GM19240 (cell line): ENCODE results near the gene ZBTB47.
A peak's percentile ranks its signal among the peaks of the same experiment; 100 is the strongest.

Experiments
- DNase-seq: peaks from one replicate; pipeline ENCODE4 v3.0.0; 2011; ENCODE audit warnings: low spot score; ENCODE audit not compliant: insufficient read length

The ZBTB47 gene

DNA sequence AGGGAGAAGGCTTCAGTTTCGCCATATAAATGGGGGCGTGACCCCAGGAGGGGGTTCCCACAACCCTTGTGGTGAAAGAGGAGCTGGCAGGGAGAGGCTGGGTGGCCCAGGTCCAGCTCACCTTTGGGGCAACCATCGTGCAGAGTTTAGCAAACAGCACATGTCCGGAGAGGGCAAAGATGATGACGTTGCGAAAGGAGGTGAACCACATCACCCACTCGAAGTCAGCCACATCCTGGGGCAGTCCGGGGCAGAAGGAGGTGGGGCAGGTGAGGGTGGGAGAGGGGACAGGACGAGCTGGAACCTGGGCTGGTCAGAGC is 45.4 kb downstream of the ZBTB47 start:
- DNase-seq: no peak

DNA sequence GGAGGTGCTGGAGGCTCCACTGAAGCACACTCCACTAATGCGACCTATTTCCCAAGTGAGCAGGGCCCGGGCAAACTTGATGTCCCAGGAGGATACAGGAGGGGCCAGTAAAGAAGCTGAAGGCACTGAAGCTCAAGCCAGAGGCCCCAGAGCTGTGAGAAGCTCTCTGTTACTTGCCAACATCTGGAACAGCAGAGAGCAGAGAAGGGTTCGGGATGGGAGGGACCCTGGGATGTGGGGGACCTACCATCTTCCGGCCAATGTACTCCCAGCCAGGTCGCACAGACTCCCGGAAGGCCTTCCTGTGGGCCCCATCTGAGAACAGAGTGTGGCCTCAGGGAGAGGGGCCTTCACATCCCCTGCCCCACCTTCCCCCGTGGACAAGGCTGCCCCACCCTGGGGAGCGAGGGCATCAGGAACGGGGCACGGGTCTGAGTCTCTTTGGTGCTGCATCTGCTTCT is 46.0 kb downstream of the ZBTB47 start:
- DNase-seq: no peak

DNA sequence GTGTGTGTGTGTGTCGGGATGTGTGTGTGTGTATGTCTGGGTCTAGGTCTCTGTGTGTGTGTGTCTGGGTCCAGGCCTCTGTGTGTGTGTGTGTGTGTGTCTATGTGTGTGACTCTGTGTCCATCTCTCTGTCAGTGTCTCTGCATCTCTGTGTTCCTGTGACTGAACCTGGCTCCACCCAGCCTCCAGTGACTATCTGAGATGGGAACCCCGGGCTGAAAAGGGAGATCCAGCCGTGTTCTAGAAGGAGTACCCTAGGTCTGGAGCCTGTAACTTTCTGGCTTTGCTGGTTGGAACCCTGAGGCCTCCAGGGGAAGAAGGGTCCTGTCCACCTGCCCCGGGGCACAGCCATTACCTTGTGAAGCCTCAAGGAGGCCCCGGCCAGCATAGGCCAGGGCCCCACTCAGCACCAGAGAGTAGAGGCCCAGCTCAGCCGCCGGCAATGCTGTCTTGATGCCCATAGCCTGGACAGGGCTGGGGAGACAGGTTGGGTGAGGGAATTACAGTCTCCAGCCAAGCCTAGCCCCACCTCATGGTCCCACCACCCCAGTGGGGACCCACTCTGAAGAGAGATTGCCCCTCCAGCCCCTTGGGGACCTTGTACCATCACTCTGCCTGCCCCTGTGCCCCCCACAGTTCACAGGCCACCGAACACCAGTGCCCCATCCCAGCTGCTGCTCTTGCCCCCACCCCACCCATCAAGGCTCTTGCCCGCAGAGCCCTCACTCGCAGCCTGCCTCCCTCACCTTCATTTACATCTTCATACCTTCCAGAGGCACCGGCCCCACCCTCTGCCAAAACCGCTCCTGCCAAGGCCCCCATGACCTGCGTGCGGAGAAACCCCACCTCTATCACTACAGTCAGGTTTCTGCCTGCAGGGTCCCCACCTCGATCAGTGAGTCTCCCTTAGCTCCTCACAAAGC is 47.1 kb downstream of the ZBTB47 start:
- no peak for DNase-seq

DNA sequence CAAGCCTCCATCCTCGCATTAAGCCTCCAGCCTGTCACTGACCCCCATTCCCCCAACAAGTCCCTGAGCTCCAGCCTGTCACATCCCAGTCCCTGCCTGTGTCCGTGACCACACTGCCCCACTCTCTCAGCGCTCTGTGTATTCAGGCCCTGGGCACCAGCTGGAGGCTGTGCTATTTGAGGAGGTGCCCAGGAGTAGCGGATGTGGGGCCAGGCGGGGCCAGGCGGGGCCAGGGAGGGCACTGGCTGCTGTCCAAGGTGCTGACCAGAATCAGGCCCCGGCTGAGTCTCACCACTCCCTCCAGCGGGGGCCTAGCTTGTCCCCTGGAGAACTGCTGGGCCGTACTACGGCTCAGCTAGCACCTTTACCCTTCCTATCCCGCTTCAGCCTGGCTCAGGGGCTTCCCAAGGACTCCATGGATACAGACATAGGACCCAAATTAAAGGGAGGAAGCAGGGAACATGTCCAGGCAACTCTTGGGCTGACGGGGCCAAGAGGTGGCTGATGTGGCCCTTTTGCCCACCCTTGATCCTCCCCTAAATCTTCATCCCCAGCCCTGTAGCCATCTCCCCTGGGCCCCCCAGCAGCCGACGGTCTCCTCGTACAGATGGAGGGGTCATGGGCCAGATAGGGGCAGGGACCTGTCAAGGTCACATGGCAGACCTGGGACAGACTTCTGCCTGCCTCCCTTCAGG is 48.0 kb downstream of the ZBTB47 start:
- peak; percentile 40 for DNase-seq

DNA sequence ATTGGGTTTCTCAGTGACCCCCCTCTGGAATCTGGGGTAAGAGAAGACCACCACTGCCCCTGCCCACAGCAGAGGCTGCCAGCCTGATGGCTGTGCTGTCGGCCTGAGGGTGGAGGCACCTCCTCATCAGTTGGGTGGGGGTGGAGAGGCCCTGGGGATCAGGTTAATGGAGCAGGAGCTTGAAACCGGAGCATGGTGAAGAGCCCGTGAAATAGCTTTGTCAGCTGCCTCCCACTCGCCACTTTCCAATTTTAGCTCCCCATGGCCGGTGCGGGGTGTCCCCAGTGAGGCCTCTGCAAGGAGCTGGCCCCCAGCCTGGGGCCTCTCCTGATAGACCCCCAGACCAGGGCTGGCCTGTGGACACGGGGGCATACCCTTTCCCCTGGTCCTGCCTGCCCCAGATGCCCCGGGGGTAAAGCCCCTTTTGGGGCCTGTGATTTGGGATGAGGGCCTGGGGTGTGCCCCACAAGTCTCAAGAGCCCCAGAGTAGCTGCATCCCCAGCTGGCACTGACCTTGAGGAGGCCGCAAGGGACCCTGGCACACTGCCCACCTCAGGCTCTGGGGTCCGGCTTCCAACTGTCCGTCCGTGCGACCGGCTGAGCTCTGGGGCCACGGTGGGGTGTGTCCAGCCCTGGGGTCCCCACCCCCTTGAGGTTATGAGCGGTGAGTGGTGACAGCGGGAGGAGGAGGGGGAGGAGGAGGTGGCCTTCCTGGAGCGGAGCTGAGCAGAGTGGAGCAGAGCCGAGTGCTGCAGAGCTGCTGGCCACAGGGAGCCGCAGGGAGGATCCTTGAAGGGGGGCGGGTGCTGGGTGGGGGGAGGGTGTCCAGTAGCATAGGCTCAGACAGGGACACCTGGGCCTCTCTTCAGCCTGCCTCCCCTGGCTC is 48.8 kb downstream of the ZBTB47 start, which contains the start of gene HHATL:
HHATL (minus strand) TSS at position 733 of the 886 bp plus-strand sequence. CDS start 1,972 bp downstream, outside the sequence.
- DNase-seq: no peak

DNA sequence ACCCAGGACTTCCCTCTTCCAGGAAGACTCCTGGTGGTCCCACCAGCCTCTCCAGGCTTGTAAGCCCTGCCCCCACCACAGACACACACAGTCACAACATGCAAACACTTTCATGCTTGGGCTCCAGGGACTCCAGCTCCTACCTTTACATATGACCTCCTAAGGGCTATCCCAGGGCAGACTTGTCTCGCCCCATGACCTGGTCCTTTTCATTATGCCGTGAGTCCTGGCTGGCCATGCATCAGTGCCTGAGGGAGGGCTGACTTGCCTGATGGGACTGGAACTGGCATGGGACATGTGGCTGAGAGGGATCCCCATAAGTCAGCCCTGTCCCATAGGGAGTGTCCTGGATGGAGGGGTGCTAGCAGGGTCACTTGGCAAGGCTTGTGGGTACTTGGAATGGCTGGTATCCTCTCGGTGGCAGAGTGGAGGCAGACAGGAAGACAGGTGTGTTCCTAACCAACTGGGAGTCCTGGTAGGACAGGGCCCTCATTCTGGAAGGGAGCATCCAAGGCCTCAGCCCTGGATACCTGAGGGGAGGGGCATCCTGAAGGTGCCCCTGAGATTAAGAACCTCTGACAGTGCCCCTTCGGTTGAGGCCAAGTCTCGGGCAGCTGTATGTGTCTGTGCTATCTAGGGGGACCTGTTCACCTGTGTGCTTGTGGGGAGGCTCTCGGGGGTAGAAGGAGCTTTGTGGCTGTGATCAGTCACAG is 49.6 kb downstream of the ZBTB47 start:
- DNase-seq: no peak

DNA sequence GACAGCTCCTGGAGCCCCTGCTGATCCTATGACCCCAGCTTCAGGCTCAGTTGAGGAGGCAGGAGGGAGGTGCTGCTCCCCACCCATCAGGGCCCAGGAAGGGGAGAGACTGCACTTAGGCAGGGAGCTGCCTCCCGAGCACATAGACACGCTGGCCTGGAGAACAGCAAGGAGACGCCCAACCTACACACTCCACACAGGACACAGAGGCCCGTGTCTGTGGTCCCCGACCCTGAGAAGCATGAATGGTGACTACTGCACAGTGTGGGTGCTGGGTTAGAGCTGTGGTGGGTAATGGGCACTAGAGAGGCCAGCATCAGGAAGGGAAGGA is 50.2 kb downstream of the ZBTB47 start:
- DNase-seq: no peak

DNA sequence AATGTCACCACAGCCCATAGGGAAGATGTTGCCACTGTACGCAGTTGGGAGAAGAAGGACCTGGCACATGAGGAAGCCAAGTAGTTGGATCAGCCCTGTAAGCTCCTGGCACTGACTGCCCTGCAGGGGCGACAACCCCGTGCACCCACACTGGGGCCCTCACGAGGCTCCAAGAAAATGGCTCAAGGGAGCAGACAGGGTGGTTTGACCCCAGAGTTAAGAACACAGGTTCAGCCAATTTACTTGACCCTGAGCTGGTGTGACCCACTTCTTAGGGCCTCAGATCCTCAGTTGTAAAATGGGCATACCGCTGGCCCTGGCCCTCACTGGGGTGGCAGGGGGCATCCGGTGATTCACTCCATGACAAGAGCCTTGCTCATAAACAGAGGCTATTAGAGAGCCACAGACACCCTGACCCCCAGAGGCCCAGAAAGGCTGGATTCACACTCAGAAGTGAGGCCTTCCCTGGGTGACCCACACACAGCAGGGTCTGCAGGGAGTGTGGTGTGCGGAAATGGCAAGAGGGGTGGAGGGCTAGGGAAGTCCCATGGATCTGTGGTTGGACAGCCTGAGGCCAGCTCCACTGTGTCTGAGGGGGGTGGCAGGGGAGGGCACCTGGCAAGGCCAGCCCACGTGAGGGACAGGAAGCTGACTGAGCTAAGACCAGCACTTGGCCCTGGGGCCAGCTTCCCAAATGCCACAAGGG is 50.8 kb downstream of the ZBTB47 start:
- DNase-seq: no peak

DNA sequence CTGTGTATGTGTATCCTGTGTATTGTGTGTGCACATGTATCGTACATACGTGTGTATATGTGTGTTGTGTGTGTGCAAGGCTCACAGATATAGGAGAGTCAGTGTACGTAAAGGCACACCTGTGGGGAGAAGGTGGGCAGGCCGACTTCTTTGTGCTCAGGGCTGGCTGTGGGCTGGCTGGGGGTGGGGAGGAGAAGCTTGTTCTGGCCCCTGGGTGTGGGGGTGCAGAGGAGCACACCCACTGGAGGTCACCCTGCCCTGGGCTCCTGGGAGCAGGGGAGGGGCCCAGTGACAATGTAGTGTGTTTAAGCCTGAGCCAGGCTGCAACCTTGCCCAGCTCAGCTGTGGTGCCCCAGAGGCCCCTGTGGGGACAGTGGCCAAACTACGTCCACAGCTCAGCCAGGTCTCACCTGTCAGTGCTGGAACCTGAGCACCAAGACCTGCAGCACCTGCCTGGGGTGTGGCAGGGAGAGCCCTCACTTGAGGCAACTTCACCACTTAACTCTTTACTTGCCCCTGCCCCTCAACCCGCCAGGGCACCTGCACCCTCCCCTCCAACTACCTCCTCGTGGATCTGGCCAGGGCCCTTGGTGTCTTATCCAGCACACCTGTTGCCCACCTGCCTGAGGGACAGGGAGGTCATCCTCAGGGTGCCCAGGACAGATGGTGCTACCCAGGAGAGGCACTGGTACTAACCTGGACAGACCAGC is 51.7 kb downstream of the ZBTB47 start:
- DNase-seq: no peak

DNA sequence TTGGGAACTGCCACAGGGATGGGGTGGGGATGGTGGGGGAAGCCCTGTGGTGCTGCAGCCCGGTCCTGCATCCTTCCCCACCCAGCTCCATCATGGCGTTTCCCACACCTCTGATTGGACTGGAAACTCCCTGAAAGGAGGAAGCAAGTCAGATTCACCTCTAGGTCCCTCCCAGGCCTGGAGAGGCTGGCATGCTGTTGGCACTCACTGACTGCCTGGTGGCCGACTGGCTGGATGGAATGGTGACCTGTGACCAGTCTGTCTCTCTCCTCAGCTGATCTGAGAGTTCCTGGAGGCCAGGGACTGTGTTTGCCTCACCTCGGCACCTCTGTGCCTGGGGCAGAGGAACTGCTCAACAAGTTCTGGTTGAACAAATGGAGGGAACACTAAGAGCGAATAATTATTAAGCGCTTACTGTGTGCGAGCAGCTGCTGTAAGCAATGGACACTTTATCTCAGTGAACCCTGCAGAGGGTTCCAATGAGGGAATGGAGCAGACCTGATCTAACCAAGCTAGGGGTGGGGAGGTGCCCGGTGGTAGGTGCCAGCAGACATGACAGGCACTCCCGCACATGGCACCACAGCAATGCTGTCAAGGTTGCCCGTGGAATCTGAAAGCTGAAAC is 52.6 kb downstream of the ZBTB47 start:
- DNase-seq: no peak

DNA sequence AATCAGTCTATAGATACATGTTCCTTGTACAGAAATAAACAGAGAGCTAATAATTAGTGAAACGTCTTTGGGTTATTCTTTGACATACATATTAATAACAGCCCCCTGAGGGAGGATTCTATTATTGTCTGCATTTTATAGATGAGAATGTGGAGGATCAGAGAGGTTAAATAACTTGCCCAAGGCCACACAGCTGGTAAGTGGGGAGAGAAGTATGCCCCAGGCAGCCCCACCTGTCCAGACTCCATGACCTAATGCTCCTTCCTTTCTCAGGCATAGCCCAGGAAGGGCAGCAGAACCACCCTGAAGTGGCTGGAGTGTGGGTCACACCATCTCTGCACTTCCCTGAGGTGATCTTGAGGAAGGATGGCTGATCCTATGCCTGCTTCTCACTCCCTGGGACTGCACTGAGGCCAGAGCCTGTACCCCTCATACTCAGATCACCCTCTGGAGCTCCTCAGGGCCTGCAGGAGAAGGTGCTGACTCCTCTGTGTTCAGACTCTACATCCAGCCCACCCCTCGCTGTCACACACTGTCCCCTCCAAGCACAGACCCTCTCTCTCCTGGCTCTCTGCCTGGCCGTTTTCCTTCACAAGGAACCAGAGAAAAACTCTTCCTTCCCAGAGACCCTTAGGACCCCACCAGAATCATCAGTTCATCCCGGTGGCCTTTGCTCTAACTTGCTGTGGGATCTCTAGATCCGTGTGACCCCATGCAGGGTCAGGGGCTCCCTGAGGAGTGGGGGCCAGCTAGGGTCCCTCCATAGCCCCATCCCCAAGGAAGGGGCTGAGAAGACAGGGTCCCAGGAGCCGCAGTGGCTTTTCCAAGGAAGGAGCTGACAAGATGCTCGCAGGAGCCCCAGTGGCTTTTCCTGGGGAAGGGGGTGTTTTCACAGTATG is 53.5 kb downstream of the ZBTB47 start:
- no peak for DNase-seq

DNA sequence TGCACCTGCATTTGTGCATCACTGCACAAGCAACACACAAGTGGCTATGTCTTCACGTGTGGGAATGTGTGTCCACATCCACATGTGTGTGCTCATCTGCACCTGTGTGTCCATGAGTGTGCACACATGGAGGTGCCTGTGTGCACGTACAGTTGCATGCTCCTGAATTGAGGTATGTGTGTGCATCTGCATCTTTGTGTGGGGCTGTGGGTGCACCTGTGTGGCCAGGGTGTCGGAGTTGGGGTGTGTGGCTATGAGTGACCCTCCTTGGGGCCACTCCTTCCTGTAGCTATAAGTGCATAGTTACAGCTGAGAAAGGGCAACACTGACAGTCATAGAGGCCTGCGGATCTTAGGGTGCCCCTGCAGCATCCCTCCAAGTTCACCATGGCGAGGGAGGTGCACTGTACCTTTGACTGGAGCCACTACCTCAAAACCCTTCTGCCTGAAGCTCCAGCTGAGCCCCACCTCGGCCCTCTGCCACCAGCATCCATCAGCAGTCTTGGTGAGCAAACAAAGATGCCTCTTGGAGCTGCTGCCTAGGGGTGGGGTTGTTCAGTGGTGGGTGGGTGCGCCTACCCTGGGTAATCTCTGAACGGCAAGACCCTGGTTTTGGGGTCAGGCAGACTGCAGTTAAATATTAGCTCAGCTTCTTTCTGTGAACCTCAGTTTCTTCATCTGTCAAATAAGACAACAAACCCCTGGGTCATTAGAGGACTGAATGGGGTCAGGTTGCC is 54.3 kb downstream of the ZBTB47 start:
- no peak for DNase-seq

DNA sequence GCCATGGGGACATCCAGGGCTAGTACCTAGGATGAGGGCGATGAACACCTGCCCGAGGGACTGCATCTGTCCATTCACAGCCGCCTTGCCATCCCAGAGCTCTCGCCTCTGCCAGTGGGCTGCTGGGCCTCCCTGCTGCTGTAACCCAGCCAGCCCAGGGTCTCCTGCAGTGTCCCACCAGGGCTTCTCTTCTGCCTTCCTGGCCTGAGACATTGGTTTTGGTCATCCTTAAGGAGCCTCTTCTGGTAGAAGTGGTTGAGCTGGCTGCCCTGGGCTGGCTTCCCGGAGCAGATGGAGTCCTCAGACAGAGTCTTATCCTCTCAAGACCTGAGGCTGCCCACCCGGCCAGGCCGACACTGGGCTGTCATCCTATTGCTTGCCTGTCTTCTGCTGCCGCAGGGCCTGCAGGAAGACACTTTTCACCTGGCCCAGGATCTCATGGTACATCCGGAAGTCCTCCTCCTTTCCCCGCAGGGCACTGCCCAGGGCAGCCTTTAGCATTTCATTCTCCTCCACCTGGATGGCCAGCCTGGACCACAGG is 55.2 kb downstream of the ZBTB47 start:
- no peak for DNase-seq

DNA sequence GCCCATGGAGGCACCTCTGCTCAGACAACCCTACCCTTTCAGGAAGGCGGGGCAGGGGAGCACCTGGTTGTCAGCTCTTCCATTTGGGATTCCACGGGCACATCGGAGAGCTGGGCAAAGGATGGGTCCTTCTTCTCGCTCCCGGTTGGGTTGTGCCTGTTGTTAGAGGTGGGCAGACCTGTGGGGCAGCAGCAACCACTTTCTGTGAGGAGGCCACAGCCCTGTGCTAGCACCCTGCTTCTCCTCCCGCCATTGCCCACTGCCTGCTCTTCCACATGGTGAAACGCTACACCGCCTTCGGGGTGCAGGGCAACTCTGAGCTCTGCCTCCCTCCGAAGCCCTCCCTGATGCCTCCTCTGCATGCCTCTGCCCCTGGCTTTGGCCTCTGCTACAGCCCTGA is 56.1 kb downstream of the ZBTB47 start:
- DNase-seq: no peak

DNA sequence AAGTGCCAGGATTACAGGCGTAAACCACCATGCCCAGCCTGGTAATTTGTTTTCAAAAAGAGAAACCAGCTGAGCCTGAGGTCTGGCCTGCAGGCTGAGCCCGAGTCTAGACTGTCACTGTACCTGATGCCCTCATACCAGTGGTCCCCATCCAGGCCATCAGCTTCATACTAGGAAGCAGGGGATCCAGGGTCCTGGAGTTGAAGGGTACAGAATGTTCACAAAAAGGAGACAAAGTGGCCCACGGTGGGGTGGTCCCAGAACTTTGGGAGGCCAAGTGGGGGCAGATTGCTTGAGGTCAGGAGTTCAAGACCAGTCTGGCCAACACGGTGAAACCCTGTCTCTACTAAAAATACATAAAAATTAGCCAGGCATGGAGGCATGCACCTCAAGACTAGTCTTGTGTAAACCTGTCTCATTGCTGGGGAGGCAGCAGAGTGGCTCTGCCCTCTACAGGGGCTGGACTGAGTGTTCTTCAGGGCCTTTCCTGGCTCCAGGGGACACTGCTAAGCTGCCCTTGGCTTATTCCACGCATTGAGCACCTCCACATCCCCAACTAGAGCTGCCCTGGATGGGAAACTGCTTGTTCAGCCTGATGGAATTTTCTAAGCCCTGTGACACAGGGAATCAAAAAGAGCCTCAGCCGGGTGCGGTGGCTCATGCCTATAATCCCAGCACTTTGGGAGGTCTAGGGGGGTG is 57.0 kb downstream of the ZBTB47 start:
- DNase-seq: no peak

DNA sequence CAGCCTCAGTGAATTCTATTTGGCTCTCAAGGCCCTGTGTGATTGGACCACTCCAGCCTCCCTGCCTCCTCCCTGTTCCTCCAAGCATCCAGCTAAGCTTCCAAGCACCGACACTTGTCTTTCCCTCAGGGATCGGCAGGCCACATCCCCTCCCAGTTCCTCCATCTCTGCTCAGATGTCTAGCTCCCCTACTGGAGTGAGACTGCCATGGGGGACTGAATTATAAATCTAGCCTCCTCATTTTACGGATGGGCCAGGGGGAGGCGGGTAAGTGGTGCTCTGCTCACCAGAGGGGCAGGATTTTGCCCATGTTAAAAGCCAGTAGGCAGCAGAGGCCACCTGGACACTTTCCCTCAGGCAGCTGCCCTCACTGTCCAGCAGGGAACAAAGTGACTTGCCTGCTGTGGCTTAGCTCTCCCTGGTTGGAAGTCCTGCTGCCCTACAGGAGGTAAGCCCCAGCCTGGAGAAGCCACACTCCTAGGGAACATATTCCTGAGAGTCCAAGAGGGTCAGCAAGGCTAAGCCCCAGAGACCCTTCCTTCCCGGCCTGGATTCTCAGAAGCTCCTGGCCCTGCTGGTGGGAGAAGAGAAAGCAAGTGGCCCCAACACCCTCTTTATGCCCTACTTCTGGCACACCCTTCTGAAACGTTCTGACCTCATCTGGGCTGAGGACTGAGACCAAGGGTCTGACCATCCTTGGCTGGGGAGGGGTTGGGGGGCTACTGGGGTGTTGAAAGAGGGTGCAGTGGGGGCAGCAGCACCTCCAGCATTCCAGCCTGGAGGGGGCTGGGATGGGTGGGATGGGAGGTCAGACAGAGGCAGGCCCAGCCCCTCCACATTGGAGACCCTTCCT is 58.2 kb downstream of the ZBTB47 start:
- DNase-seq: no peak
